Spleen (tissue), 7 donors: Measurements from ENCODE around the gene TMEM91.

Experiments
- CTCF ChIP-seq, 11 experiments: fragments of 200-600 bp in 7 of 11; fragments of 450-650 bp in 4 of 11; sonication (generic) in 4 of 11; IDR thresholded peaks in 8 of 11; conservative IDR thresholded peaks in 3 of 11; 1 replicate in 7 of 11; 2 replicates in 4 of 11; pipeline versions ENCODE4 v1.4.0 to v1.8.0; 2016 to 2021; ENCODE audit warnings: antibody characterized with exemption in 11 of 11, inconsistent platforms in 4 of 11, mild to moderate bottlenecking in 1 of 11
- POLR2A ChIP-seq, 3 donors: fragments of 450-650 bp; IDR thresholded peaks; one replicate each; pipeline ENCODE4 v1.5.1; 2017; ENCODE audit warnings: antibody characterized with exemption in 3 of 3, mild to moderate bottlenecking in 1 of 3
- donor health status: DM: no; HTN: no; CAD: no; lungs with moderate emphysema.
- donor health status: DM: no; HTN: no; CAD: no.
- donor health status: DM: no; HTN: no; CAD: no.

GRCh38 chr19:41408256-41408655 lies 31.9 kb downstream of the TMEM91 start:
- TF ChIP-seq CTCF (IDR thresholded peaks at IDR 0.05 in 8 of 11, conservative IDR thresholded peaks at IDR 0.05 in 3 of 11): no peak
- TF ChIP-seq POLR2A (IDR thresholded peaks at IDR 0.05): no peak
